ENCODE data around the gene PHF14. TPM values are rescaled to one million over a fixed set of nuclear protein-coding genes. Genes with fewer than 3 reads are reported as not detected.
"Not testable (repeated sequence)": the region's sequence is repeated elsewhere in the genome, so short reads cannot be mapped to it uniquely, and the experiment has no call there.

Gene PHF14
- 18.2 and 43.6 TPM in 2 replicates for total RNA-seq

- peak; percentile 89 for DNase-seq (ENCODE audit: low read depth)
These were observed at the start of gene PHF14 for GRCh38 chr7:10973061-10973941. TSS of gene PHF14 (plus strand) at chr7:10973872. CDS start at chr7:10974324, 452 bp downstream.

GRCh38 chr7:10924370-10924769 lies 49.3 kb upstream of the PHF14 start:
- DNase-seq (ENCODE audit: low read depth), result no peak

GRCh38 chr7:10928203-10928602 lies 45.5 kb upstream of the PHF14 start:
- not testable (repeated sequence) for DNase-seq (ENCODE audit: low read depth)

GRCh38 chr7:10930551-10930950 lies 43.1 kb upstream of the PHF14 start:
- DNase-seq (ENCODE audit: low read depth), result no peak

GRCh38 chr7:10931161-10931560 lies 42.5 kb upstream of the PHF14 start:
- DNase-seq (ENCODE audit: low read depth), result no peak

GRCh38 chr7:10934292-10934691 lies 39.4 kb upstream of the PHF14 start:
- no peak for DNase-seq (ENCODE audit: low read depth)

- no peak for DNase-seq (ENCODE audit: low read depth)
These were observed 34.3 kb upstream of the PHF14 start for GRCh38 chr7:10939237-10939910.

- peak; percentile 92 for DNase-seq (ENCODE audit: low read depth)
These were observed 33.6 kb upstream of the PHF14 start for GRCh38 chr7:10939911-10940703.

- DNase-seq (ENCODE audit: low read depth), result no peak
These were observed 32.8 kb upstream of the PHF14 start for GRCh38 chr7:10940704-10941355.

- DNase-seq (ENCODE audit: low read depth), result no peak
These were observed 23.2 kb upstream of the PHF14 start for GRCh38 chr7:10950494-10950893.

- not testable (repeated sequence) for DNase-seq (ENCODE audit: low read depth)
These were observed 22.6 kb upstream of the PHF14 start for GRCh38 chr7:10950974-10951578.

GRCh38 chr7:10952588-10952987 lies 21.1 kb upstream of the PHF14 start:
- no peak for DNase-seq (ENCODE audit: low read depth)

- DNase-seq (ENCODE audit: low read depth), result not testable (repeated sequence)
These were observed 20.5 kb upstream of the PHF14 start for GRCh38 chr7:10953078-10953750.

- no peak for DNase-seq (ENCODE audit: low read depth)
These were observed 17.1 kb upstream of the PHF14 start for GRCh38 chr7:10956528-10956927.

GRCh38 chr7:10960242-10960641 lies 13.4 kb upstream of the PHF14 start:
- not testable (repeated sequence) for DNase-seq (ENCODE audit: low read depth)

- DNase-seq (ENCODE audit: low read depth), result not testable (repeated sequence)
These were observed 8.7 kb upstream of the PHF14 start for GRCh38 chr7:10965016-10965415.

- no peak for DNase-seq (ENCODE audit: low read depth)
These were observed 1.5 kb upstream of the PHF14 start for GRCh38 chr7:10972174-10972573.

GRCh38 chr7:10973942-10974911 lies 555 bp downstream of the PHF14 start:
- peak; percentile 21 for DNase-seq (ENCODE audit: low read depth)

GRCh38 chr7:10977113-10977512 lies 3.4 kb downstream of the PHF14 start:
- DNase-seq (ENCODE audit: low read depth), result no peak
